SK-N-SH (cell line): ENCODE measurements around the gene NDUFA3. TPM values are rescaled to one million over a fixed set of nuclear protein-coding genes. Genes with fewer than 3 reads are reported as not detected.

ENCODE experiments used
- CTCF ChIA-PET: fragments of 300-600, 350-600 bp; formaldehyde crosslinking; extraction: SDS; loops from one replicate; lab custom pipeline; 2021; lab: Yijun Ruan, JAX
- POLR2A ChIA-PET: fragments of 350-600 bp; sonication (Branson Sonifier 250); formaldehyde crosslinking; extraction: SDS; loops from one replicate; lab custom pipeline; 2020; ENCODE audit warnings: antibody characterized with exemption, inconsistent platforms; lab: Yijun Ruan, JAX
- DNase-seq: peaks from one replicate; pipeline ENCODE4 v3.0.0; 2012
- H2AFZ ChIP-seq: fragments of 200-600 bp; sonication (generic); 2 replicates; pipeline ENCODE4 v1.8.1; 2016; ENCODE audit warnings: antibody characterized with exemption, mild to moderate bottlenecking, low read depth
- H3F3A ChIP-seq: fragments of 200-600 bp; sonication (generic); replicated peaks from 2 replicates; pipeline ENCODE3; 2016; ENCODE audit warnings: antibody characterized with exemption, mild to moderate bottlenecking; ENCODE audit not compliant: insufficient read depth
- H3K27ac ChIP-seq, 2 experiments: fragments of 200-500 bp in 1 of 2; fragments of 200-600 bp in 1 of 2; sonication (Bioruptor generic) in 1 of 2; sonication (generic), shearing (Covaris generic) in 1 of 2; 2 replicates each; pipeline versions ENCODE4 v1.5.1 to v1.6.1; 2014 to 2016; ENCODE audit warnings: low read depth in 2 of 2, inconsistent platforms in 1 of 2, low read length in 1 of 2, mild to moderate bottlenecking in 1 of 2, mixed read lengths in 1 of 2
- H3K27me3 ChIP-seq: fragments of 200-600 bp; sonication (generic), shearing (Covaris generic); 2 replicates; pipeline ENCODE4 v1.6.1; 2016; ENCODE audit warnings: mixed run types; ENCODE audit not compliant: insufficient read depth
- H3K36me3 ChIP-seq, 2 experiments: fragments of 200-500 bp in 1 of 2; fragments of 200-600 bp in 1 of 2; sonication (Bioruptor generic) in 1 of 2; sonication (generic) in 1 of 2; replicated peaks in 1 of 2; 2 replicates each; pipeline versions ENCODE3 to v1.5.1; 2014 to 2016; ENCODE audit warnings: low read length in 1 of 2, mild to moderate bottlenecking in 1 of 2; ENCODE audit not compliant: insufficient read depth in 2 of 2, control insufficient read depth in 1 of 2
- H3K4me1 ChIP-seq, 2 experiments: fragments of 200-500 bp in 1 of 2; fragments of 200-600 bp in 1 of 2; sonication (Bioruptor generic) in 1 of 2; sonication (generic), shearing (Covaris generic) in 1 of 2; 2 replicates each; pipeline versions ENCODE4 v1.5.1 to v1.6.1; 2014 to 2016; ENCODE audit warnings: low read depth in 1 of 2, low read length in 1 of 2, mixed run types in 1 of 2; ENCODE audit not compliant: insufficient read depth in 2 of 2, control insufficient read depth in 1 of 2
- H3K4me2 ChIP-seq: fragments of 200-600 bp; sonication (generic), shearing (Covaris generic); 2 replicates; pipeline ENCODE4 v1.6.1; 2017; ENCODE audit warnings: mixed run types
- H3K4me3 ChIP-seq, 2 experiments: fragments of 200-500 bp in 1 of 2; fragments of 200-600 bp in 1 of 2; sonication (Bioruptor generic) in 1 of 2; sonication (generic), shearing (Covaris generic) in 1 of 2; 2 replicates each; pipeline versions ENCODE4 v1.5.1 to v1.8.1; 2014 to 2016; ENCODE audit warnings: low read depth in 2 of 2, inconsistent platforms in 1 of 2, low read length in 1 of 2, mild to moderate bottlenecking in 1 of 2, mixed read lengths in 1 of 2, moderate library complexity in 1 of 2
- H3K79me2 ChIP-seq: fragments of 200-600 bp; sonication (generic); 2 replicates; pipeline ENCODE4 v1.8.1; 2017; ENCODE audit warnings: mild to moderate bottlenecking; ENCODE audit not compliant: insufficient read depth
- H3K9ac ChIP-seq: fragments of 200-600 bp; sonication (generic); 2 replicates; pipeline ENCODE4 v1.6.1; 2017; ENCODE audit warnings: mixed run types
- H3K9me2 ChIP-seq: fragments of 200-600 bp; sonication (generic); 2 replicates; pipeline ENCODE4 v1.6.1; 2017; ENCODE audit warnings: mixed run types
- H3K9me3 ChIP-seq: fragments of 200-600 bp; sonication (generic); 2 replicates; pipeline ENCODE4 v1.6.1; 2017; ENCODE audit warnings: mixed run types, mild to moderate bottlenecking, moderate library complexity
- H4K20me1 ChIP-seq: fragments of 200-600 bp; sonication (generic); 2 replicates; pipeline ENCODE4 v1.6.1; 2017; ENCODE audit warnings: mild to moderate bottlenecking, mixed run types; ENCODE audit not compliant: insufficient read depth
- ELF1 ChIP-seq: IDR thresholded peaks from 2 replicates; pipeline ENCODE4 v1.4.0; 2012
- EP300 ChIP-seq, 2 experiments: IDR thresholded peaks; 2 replicates each; pipeline versions ENCODE4 v1.4.0 to v1.6.1; 2012; ENCODE audit warnings: borderline replicate concordance in 1 of 2, low read depth in 1 of 2, low read length in 1 of 2
- EZH2phosphoT487 ChIP-seq: fragments of 200-600 bp; sonication (generic); IDR thresholded peaks from 2 replicates; pipeline ENCODE4 v1.6.1; 2017; ENCODE audit warnings: low read depth, mixed run types, mild to moderate bottlenecking, antibody characterized with exemption, moderate library complexity, borderline replicate concordance
- FOSL2 ChIP-seq: IDR thresholded peaks from 2 replicates; pipeline ENCODE4 v1.4.0; 2012; ENCODE audit warnings: low read depth, mild to moderate bottlenecking, moderate library complexity, borderline replicate concordance
- NFIC ChIP-seq: IDR thresholded peaks from 2 replicates; pipeline ENCODE4 v1.4.0; 2012; ENCODE audit warnings: borderline replicate concordance
- POLR2AphosphoS5 ChIP-seq: IDR thresholded peaks from 2 replicates; pipeline ENCODE4 v1.6.1; 2012; ENCODE audit warnings: low read depth, low read length
- RAD21 ChIP-seq: IDR thresholded peaks from 2 replicates; pipeline ENCODE4 v1.6.1; 2012; ENCODE audit warnings: mild to moderate bottlenecking, low read length
- RCOR1 ChIP-seq: fragments of 150-350 bp; IDR thresholded peaks from 2 replicates; pipeline ENCODE4 v1.6.1; 2017; ENCODE audit warnings: antibody characterized with exemption, low read length
- REST ChIP-seq: IDR thresholded peaks from 2 replicates; pipeline ENCODE4 v1.6.1; 2012; ENCODE audit warnings: mild to moderate bottlenecking, low read depth, low read length, moderate library complexity
- RFX5 ChIP-seq: IDR thresholded peaks from 2 replicates; pipeline ENCODE4 v1.6.1; 2012; ENCODE audit warnings: mild to moderate bottlenecking, improper control_type of control experiment, low read length
- RXRA ChIP-seq: IDR thresholded peaks from 2 replicates; pipeline ENCODE4 v1.4.0; 2012; ENCODE audit warnings: low read depth, mild to moderate bottlenecking, borderline replicate concordance
- TCF12 ChIP-seq: IDR thresholded peaks from 2 replicates; pipeline ENCODE4 v1.4.0; 2012
- YY1 ChIP-seq: IDR thresholded peaks from 2 replicates; pipeline ENCODE4 v1.4.0; 2012; ENCODE audit warnings: low read depth, mild to moderate bottlenecking
- WGBS: methylation state at CpG from one replicate; pipeline ENCODE4 v1.1.6; 2017; ENCODE audit warnings: low lambda C conversion rate; 5-methylcytosine and 5-hydroxymethylcytosine counted together
- polyA plus RNA-seq, 3 experiments: library from polyadenylated mRNA; depleted of rRNA; stranded (reverse); fragments of >200 nt; gene quantifications; 2 replicates each; pipeline ENCODE4 v1.2.3, GENCODE V29; 2012
- TF ChIP-seq, protein P1 (sequence below): fragments of 150-350 bp; IDR thresholded peaks from 2 replicates; pipeline ENCODE4 v1.6.1; 2017; ENCODE audit warnings: antibody characterized with exemption, low read length, low read depth, borderline replicate concordance
- TF ChIP-seq, protein P2 (sequence below): fragments of 200-600 bp; sonication (generic); IDR thresholded peaks from 2 replicates; pipeline ENCODE4 v1.6.1; 2017; ENCODE audit warnings: antibody characterized with exemption, mild to moderate bottlenecking, moderate library complexity
- TF ChIP-seq, protein P3 (sequence below): IDR thresholded peaks from 2 replicates; pipeline ENCODE4 v1.4.0; 2012; ENCODE audit warnings: low read depth, borderline replicate concordance

Gene NDUFA3
- polyA plus RNA-seq, 1 of the 3 experiments (the other 2 are of a cell fraction) = 87.0 TPM

GRCh38 chr19:54104998-54105715 is 2.5 kb downstream of the NDUFA3 start (continued):
- TF ChIP-seq NFIC (no peak), POLR2AphosphoS5 (no peak), RXRA (no peak), EP300 (IDR thresholded peaks at IDR 0.05; ENCODE audit: borderline replicate concordance in 1 of 2, low read depth in 1 of 2, low read length in 1 of 2) (no peak)
- TF ChIP-seq, protein P1, sequence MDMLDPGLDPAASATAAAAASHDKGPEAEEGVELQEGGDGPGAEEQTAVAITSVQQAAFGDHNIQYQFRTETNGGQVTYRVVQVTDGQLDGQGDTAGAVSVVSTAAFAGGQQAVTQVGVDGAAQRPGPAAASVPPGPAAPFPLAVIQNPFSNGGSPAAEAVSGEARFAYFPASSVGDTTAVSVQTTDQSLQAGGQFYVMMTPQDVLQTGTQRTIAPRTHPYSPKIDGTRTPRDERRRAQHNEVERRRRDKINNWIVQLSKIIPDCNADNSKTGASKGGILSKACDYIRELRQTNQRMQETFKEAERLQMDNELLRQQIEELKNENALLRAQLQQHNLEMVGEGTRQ = no peak
- TF ChIP-seq, all 33 proteins: peak for 0

GRCh38 chr19:54105796-54106195 is 3.1 kb downstream of the NDUFA3 start:
- H3K4me1 ChIP-seq = peaks cover 0 to 3% of the 10 kb centered on the region in 2 experiments; a peak in 1 of 4 replicates
- no peak for DNase-seq
- H3K9me2 ChIP-seq = no peaks in the 10 kb centered on the region
- POLR2A ChIA-PET = no interaction called here
- no peak overlapping the region for H3K4me3 ChIP-seq
- peaks cover 2% of the 10 kb centered on the region; the same call in 1 of the 2 replicates for H4K20me1 ChIP-seq
- no peaks in the 10 kb centered on the region for H3F3A ChIP-seq
- H2AFZ ChIP-seq = no peak overlapping the region
- H3K27ac ChIP-seq = no peak overlapping the region
- no peaks in the 10 kb centered on the region for H3K9me3 ChIP-seq
- WGBS = 94% methylated on average over 10 of the region's 10 CpGs
- H3K79me2 ChIP-seq = peaks cover 34% of the 10 kb centered on the region
- no peak overlapping the region for H3K4me2 ChIP-seq
- H3K9ac ChIP-seq = no peak overlapping the region
- H3K36me3 ChIP-seq = peaks cover 10 to 32% of the 10 kb centered on the region in 2 experiments
- H3K27me3 ChIP-seq = no peaks in the 10 kb centered on the region
- TF ChIP-seq EZH2phosphoT487 (no peak), ELF1 (no peak), FOSL2 (no peak), RAD21 (no peak), EP300 (IDR thresholded peaks at IDR 0.05; ENCODE audit: borderline replicate concordance in 1 of 2, low read depth in 1 of 2, low read length in 1 of 2) (no peak), REST (no peak), NFIC (no peak), RXRA (no peak), TCF12 (no peak), POLR2AphosphoS5 (no peak), YY1 (no peak), RFX5 (no peak), RCOR1 (no peak)
- TF ChIP-seq, protein P2, sequence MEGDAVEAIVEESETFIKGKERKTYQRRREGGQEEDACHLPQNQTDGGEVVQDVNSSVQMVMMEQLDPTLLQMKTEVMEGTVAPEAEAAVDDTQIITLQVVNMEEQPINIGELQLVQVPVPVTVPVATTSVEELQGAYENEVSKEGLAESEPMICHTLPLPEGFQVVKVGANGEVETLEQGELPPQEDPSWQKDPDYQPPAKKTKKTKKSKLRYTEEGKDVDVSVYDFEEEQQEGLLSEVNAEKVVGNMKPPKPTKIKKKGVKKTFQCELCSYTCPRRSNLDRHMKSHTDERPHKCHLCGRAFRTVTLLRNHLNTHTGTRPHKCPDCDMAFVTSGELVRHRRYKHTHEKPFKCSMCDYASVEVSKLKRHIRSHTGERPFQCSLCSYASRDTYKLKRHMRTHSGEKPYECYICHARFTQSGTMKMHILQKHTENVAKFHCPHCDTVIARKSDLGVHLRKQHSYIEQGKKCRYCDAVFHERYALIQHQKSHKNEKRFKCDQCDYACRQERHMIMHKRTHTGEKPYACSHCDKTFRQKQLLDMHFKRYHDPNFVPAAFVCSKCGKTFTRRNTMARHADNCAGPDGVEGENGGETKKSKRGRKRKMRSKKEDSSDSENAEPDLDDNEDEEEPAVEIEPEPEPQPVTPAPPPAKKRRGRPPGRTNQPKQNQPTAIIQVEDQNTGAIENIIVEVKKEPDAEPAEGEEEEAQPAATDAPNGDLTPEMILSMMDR = no peak
- TF ChIP-seq, protein P3, sequence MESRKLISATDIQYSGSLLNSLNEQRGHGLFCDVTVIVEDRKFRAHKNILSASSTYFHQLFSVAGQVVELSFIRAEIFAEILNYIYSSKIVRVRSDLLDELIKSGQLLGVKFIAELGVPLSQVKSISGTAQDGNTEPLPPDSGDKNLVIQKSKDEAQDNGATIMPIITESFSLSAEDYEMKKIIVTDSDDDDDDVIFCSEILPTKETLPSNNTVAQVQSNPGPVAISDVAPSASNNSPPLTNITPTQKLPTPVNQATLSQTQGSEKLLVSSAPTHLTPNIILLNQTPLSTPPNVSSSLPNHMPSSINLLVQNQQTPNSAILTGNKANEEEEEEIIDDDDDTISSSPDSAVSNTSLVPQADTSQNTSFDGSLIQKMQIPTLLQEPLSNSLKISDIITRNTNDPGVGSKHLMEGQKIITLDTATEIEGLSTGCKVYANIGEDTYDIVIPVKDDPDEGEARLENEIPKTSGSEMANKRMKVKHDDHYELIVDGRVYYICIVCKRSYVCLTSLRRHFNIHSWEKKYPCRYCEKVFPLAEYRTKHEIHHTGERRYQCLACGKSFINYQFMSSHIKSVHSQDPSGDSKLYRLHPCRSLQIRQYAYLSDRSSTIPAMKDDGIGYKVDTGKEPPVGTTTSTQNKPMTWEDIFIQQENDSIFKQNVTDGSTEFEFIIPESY = no peak
- CTCF ChIA-PET = no interaction called here
